OCI-LY1 (cell line): Measurements from ENCODE around the gene PLCB4.

ENCODE experiments used
- EZH2 ChIP-seq: fragments of 200-600 bp; sonication (generic), shearing (Covaris generic); IDR thresholded peaks from 2 replicates; pipeline ENCODE4 v1.8.0; 2017; ENCODE audit warnings: borderline replicate concordance, mixed run types, mild to moderate bottlenecking, antibody characterized with exemption, low read length, moderate library complexity, mixed read lengths
- TF ChIP-seq, protein P1 (sequence below): fragments of 200-600 bp; sonication (generic), shearing (Covaris generic); IDR thresholded peaks from 2 replicates; pipeline ENCODE4 v1.5.1; 2017; ENCODE audit warnings: mild to moderate bottlenecking, antibody characterized with exemption, low read length, moderate library complexity, mixed read lengths

DNA sequence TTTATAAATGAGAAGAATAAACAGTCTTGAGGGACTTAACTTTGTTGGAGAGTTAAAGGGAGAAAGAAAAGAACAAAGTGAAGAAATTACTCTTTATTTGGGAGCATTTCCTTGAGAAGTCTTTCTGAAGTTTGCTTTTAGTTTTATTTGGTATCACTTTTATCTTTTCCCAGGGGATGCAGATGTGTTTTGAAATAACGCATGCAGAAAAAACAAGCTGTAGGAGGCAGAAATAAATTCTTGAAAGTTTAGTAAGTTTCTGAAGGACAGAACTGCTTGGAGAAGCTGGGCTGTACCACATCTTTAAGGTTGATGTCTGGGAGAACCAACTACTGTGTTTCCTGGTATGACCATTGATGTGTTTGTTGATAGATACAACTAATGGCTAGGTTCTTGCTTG, 75.0 kb downstream of the PLCB4 start:
- TF ChIP-seq, protein P1, sequence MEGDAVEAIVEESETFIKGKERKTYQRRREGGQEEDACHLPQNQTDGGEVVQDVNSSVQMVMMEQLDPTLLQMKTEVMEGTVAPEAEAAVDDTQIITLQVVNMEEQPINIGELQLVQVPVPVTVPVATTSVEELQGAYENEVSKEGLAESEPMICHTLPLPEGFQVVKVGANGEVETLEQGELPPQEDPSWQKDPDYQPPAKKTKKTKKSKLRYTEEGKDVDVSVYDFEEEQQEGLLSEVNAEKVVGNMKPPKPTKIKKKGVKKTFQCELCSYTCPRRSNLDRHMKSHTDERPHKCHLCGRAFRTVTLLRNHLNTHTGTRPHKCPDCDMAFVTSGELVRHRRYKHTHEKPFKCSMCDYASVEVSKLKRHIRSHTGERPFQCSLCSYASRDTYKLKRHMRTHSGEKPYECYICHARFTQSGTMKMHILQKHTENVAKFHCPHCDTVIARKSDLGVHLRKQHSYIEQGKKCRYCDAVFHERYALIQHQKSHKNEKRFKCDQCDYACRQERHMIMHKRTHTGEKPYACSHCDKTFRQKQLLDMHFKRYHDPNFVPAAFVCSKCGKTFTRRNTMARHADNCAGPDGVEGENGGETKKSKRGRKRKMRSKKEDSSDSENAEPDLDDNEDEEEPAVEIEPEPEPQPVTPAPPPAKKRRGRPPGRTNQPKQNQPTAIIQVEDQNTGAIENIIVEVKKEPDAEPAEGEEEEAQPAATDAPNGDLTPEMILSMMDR: no peak
- TF ChIP-seq EZH2: no peak
